GM12878 (cell line): ENCODE results near the gene USP28. TPM values are rescaled to one million over a fixed set of nuclear protein-coding genes. Genes with fewer than 3 reads are reported as not detected.

Experiments used
- BHLHE40 ChIP-seq, 2 experiments: fragments of 450-650 bp in 1 of 2; IDR thresholded peaks; 2 replicates each; pipeline ENCODE4 v1.6.1; 2011 to 2017; ENCODE audit warnings: low read depth in 2 of 2, borderline replicate concordance in 1 of 2, improper control_type of control experiment in 1 of 2, low read length in 1 of 2, mild to moderate bottlenecking in 1 of 2
- HDAC2 ChIP-seq: fragments of 200-600 bp; sonication (generic); IDR thresholded peaks from 2 replicates; pipeline ENCODE4 v1.6.1; 2017
- HSF1 ChIP-seq: fragments of 150-350 bp; IDR thresholded peaks from 2 replicates; pipeline ENCODE4 v1.6.1; 2014; ENCODE audit warnings: mild to moderate bottlenecking, low read depth, low read length
- IKZF1 ChIP-seq: fragments of 450-650 bp; conservative IDR thresholded peaks from 2 replicates; pipeline ENCODE4 v1.6.1; 2017; ENCODE audit warnings: antibody characterized with exemption, mild to moderate bottlenecking
- IKZF2 ChIP-seq, 2 experiments: fragments of 450-650 bp; IDR thresholded peaks; 2 replicates each; pipeline ENCODE4 v1.6.1; 2017; ENCODE audit warnings: mild to moderate bottlenecking in 2 of 2, moderate library complexity in 2 of 2
- JUNB ChIP-seq: IDR thresholded peaks from 2 replicates; pipeline ENCODE4 v1.6.1; 2016; ENCODE audit warnings: antibody characterized with exemption, mild to moderate bottlenecking
- KAT2A ChIP-seq: conservative IDR thresholded peaks from 2 replicates; pipeline ENCODE4 v1.6.1; 2011; ENCODE audit warnings: low read depth, low read length; ENCODE audit not compliant: control insufficient read depth
- POLR2AphosphoS2 ChIP-seq: IDR thresholded peaks from 2 replicates; pipeline ENCODE4 v1.6.1; 2011; ENCODE audit warnings: low read depth, mild to moderate bottlenecking, low read length, improper control_type of control experiment, moderate library complexity
- POLR2AphosphoS5 ChIP-seq: IDR thresholded peaks from 2 replicates; pipeline ENCODE4 v1.6.1; 2011; ENCODE audit warnings: mild to moderate bottlenecking, low read length, inconsistent platforms
- RELA ChIP-seq: fragments of 450-650 bp; IDR thresholded peaks from 2 replicates; pipeline ENCODE4 v1.8.0; 2014; ENCODE audit warnings: borderline replicate concordance; ENCODE audit not compliant: partially characterized antibody
- RELB ChIP-seq: fragments of 450-650 bp; IDR thresholded peaks from 2 replicates; pipeline ENCODE4 v1.6.1; 2017; ENCODE audit warnings: low read depth, mild to moderate bottlenecking, moderate library complexity
- SP1 ChIP-seq: IDR thresholded peaks from one replicate; pipeline ENCODE4 v1.6.1; 2011; ENCODE audit warnings: low read depth, low read length
- STAT3 ChIP-seq: IDR thresholded peaks from 2 replicates; pipeline ENCODE4 v1.6.1; 2011; ENCODE audit warnings: low read depth, low read length, improper control_type of control experiment
- TAF1 ChIP-seq: IDR thresholded peaks from 2 replicates; pipeline ENCODE4 v1.6.1; 2011; ENCODE audit warnings: mild to moderate bottlenecking, low read depth, low read length, borderline replicate concordance
- TCF12 ChIP-seq: IDR thresholded peaks from 2 replicates; pipeline ENCODE4 v1.6.1; 2011; ENCODE audit warnings: low read depth, mild to moderate bottlenecking, low read length
- YY1 ChIP-seq: IDR thresholded peaks from 2 replicates; pipeline ENCODE4 v1.6.1; 2011; ENCODE audit warnings: low read depth, mild to moderate bottlenecking, low read length
- polyA plus RNA-seq, 11 experiments: library from polyadenylated mRNA; depleted of rRNA in 4 of 11; unstranded in 6 of 11; stranded (reverse) in 5 of 11; fragments of >200 nt; fragmentation: Nextera tagmentation in 4 of 11; fragmentation: Illumina TruSeq in 1 of 11; extraction: Ambion mirVana in 4 of 11; extraction: Trizol in 1 of 11; gene quantifications; 1 replicate in 1 of 11; 2 replicates in 10 of 11; pipeline versions ENCODE4 v1.2.1 to v1.2.3, GENCODE V29; 2011 to 2016; ENCODE audit warnings: inconsistent platforms in 2 of 11, missing spikeins in 2 of 11, low read depth in 1 of 11
- total RNA-seq, 4 experiments: library from RNA; depleted of rRNA in 3 of 4; stranded (reverse); fragments of >200 nt in 3 of 4; fragmentation: Illumina TruSeq in 1 of 4; extraction: Trizol in 1 of 4; gene quantifications; 2 replicates each; pipeline versions ENCODE4 v1.2.1 to v1.2.3, GENCODE V29; 2013 to 2021
- TF ChIP-seq, protein P1 (sequence below): fragments of 450-650 bp; formaldehyde crosslinking; IDR thresholded peaks from 2 replicates; pipeline ENCODE4 v1.5.0; 2022; ENCODE audit warnings: mild to moderate bottlenecking, missing genetic modification characterization

Gene USP28
- total and polyA plus RNA-seq, 10 of the 15 experiments (the other 5 are each of a cell fraction or from before 2014, with no cell fraction given) = 2.8 to 60.4 (median 24.1) TPM

DNA sequence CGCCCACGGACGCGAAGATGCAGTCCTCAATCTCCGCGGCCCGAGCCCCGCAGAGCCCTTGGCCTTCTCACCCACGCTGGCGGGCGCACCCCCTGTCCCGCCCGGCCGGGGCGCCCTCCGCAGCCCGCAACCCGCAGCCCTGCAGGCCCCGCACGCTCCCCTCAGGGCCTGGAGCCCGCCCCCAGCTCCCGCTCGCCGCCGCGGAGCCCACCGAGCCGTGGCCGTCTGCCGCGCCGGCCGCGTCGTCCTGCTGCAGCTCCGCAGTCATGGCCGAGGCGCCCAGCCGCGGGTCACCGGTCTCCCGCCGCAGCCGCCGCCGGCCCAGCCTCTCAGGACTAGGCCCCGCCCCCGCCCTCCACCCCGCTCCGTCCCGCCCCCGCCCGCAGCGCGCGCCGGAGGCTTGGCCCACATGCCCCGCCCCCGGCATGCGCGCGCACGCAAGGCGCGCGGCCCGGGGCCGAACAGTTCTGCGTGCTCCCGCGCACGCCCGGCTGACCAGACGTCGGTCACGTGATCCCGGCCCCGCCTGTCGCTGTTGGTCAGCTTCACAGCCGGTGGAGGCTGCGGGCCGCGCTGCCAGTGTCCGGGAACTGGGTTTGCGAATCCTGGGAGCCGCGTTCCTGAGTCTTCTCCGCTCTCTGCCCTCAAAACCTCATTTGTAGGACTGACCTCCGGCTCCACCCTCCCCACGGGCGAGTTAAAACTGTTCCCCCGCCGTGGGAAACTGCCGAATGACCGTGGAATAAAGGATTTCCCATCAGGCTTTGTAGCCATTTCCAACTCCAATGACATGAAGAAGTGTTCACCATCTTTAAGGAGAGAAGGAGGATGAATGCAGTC, at the start of gene USP28 (continued):
- TF ChIP-seq, protein P1, sequence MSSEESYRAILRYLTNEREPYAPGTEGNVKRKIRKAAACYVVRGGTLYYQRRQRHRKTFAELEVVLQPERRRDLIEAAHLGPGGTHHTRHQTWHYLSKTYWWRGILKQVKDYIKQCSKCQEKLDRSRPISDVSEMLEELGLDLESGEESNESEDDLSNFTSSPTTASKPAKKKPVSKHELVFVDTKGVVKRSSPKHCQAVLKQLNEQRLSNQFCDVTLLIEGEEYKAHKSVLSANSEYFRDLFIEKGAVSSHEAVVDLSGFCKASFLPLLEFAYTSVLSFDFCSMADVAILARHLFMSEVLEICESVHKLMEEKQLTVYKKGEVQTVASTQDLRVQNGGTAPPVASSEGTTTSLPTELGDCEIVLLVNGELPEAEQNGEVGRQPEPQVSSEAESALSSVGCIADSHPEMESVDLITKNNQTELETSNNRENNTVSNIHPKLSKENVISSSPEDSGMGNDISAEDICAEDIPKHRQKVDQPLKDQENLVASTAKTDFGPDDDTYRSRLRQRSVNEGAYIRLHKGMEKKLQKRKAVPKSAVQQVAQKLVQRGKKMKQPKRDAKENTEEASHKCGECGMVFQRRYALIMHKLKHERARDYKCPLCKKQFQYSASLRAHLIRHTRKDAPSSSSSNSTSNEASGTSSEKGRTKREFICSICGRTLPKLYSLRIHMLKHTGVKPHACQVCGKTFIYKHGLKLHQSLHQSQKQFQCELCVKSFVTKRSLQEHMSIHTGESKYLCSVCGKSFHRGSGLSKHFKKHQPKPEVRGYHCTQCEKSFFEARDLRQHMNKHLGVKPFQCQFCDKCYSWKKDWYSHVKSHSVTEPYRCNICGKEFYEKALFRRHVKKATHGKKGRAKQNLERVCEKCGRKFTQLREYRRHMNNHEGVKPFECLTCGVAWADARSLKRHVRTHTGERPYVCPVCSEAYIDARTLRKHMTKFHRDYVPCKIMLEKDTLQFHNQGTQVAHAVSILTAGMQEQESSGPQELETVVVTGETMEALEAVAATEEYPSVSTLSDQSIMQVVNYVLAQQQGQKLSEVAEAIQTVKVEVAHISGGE (CRISPR knock-in tag) = peak; percentile 61
- no peak for TF ChIP-seq KAT2A
- TF ChIP-seq POLR2AphosphoS2 = peak; percentile 89
- no peak for TF ChIP-seq HSF1
- peak; percentile 94 for TF ChIP-seq POLR2AphosphoS5
- TF ChIP-seq YY1 = peak; percentile 56
- TF ChIP-seq IKZF2 (IDR thresholded peaks at IDR 0.05) = peak; percentile 54 to 56; a peak in 3 of 4 replicates
- peak; percentile 32 for TF ChIP-seq SP1
- no peak for TF ChIP-seq HDAC2
- TF ChIP-seq STAT3 = no peak
- peak; percentile 73 for TF ChIP-seq RELB
- TF ChIP-seq JUNB = no peak
- peak; percentile 46 for TF ChIP-seq RELA
- peak; percentile 73; the same call in 1 of the 2 replicates for TF ChIP-seq TAF1
- peak; percentile 94 to 99 for TF ChIP-seq BHLHE40 (IDR thresholded peaks at IDR 0.05; ENCODE audit: borderline replicate concordance in 1 of 2, low read depth in 2 of 2, low read length in 1 of 2)
- peak; percentile 76 for TF ChIP-seq IKZF1
- TF ChIP-seq TCF12 = peak; percentile 30; the same call in 1 of the 2 replicates
